ENCODE data around the gene AVEN.
"Not testable (repeated sequence)": the region's sequence is repeated elsewhere in the genome, so short reads cannot be mapped to it uniquely, and the experiment has no call there.

The AVEN gene

DNA sequence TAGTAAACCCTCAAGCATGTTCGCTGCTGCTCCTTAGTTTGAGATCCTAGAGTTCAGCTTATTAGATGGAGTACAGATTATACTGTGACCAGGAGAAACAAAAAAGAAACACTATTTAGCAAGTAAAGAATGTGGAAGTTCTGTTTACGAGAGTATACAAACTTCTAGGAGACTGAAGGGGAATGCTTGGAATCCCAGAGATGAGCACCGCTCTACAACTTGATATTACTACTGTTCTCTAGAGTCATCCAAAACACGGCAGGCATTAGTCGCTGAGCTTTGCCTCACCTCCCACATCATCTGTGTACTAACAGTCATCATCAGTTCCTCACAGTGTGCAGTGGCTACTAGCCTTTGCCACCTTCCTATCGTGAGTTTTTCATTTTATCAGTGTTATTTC is 192.1 kb downstream of the AVEN start:
- DNase-seq, result no peak
- ATAC-seq, result no peak

DNA sequence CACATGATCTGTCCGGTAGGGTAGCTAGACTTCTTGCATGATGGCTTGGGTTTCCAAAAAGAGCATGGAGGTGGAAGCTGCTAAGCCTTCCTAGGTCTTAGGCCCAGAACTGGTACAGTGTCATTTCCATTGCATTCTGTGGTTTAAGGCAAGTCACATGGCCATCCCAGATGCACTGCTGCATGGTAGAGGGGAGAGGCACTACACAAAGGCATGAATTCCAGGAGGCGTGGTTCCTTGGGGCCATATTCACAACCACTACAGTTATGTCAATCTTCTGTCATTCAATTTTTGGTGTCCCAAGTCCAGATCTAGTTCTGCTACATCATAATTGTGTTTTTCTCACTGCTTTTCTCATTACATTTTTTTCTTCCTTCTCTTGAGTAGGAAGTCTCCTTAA is 192.9 kb downstream of the AVEN start:
- ATAC-seq (no peak), DNase-seq (no peak)

GRCh38 chr15:33844597-33844996 is 194.4 kb downstream of the AVEN start:
- no peak for ATAC-seq
- DNase-seq, result no peak

DNA sequence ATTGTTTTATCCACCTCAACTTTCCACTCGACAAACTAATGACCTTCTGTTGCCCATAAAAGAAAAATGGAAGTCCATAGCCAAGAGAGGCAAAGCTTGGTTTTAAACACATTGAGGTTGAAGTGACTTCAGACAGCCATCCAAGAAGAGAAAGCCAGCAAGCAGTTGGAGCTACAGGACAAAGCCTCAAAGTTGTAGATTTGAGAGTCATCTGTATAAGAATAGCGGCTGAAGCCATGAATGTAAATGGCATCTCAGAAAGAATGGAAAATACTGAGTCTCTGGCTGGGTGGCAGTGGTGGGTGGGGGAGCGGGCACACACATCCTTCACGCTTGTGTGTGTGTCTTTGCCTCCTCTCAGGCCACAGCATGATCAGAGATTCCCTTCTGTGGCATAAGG is 194.8 kb downstream of the AVEN start:
- no peak for DNase-seq
- no peak for ATAC-seq

- DNase-seq (no peak), ATAC-seq (no peak)
Observed at GRCh38 chr15:33840615-33841014, 198.4 kb downstream of the AVEN start.

- no peak for ATAC-seq
- no peak for DNase-seq
Observed at GRCh38 chr15:33839540-33839939, 199.5 kb downstream of the AVEN start.

DNA sequence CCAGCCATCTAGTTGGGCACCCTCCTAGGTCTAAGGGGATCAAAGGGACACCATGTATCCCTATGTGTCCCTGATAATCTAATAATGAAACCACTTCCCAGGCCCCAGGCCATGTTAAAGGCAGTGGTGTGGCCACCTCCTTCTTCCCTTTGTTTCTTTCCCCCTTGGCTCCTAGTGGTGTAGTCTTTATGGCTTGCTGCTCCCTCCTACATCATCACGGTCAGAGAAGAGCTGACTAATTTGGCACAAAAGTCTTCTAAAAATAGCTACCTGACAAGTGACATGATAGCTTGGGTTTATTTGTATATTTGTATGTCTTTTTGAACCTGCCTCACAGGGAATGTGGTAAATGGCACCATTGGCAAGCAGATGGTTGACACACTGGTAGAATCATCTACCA is 201.7 kb downstream of the AVEN start:
- DNase-seq (no peak), ATAC-seq (no peak)

- ATAC-seq (no peak), DNase-seq (no peak)
Observed at GRCh38 chr15:33834892-33835743, 203.9 kb downstream of the AVEN start.

DNA sequence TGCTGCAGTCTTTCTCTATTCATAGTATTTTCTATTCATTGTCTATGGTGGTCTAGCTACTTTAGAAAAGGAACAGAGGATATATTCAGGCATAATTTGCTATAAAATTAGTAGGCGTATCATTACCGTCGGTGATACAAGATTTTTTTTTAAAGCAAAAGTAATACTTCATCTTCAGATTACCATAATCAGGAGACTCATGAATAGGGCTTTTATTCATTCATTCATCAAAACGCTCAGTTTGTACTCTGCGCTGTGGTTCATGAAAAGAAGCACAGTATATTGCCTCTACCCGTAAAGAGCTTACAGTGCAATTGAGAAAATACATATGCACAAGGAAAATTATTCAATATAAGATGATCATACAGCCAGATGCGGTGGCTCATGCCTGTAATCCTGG is 207.4 kb downstream of the AVEN start:
- DNase-seq, result no peak
- no peak for ATAC-seq

DNA sequence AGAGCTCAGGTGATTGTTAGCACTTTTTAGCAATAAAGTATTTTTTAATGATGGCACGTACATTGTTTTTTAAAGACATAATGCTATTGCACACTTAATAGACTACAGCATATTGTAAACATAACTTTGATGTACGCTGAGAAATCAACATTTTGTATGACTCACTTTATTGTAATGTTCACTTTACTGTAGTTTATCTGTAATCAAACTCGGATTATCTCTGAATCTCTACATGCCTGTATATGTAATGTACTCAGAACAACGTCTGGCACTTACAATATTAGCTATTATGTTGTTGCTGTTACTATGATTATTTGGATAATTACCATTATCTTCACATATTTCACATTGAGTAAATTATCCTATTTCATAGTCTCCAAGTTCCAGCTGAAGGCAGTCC is 208.7 kb downstream of the AVEN start:
- DNase-seq (no peak), ATAC-seq (no peak)

DNA sequence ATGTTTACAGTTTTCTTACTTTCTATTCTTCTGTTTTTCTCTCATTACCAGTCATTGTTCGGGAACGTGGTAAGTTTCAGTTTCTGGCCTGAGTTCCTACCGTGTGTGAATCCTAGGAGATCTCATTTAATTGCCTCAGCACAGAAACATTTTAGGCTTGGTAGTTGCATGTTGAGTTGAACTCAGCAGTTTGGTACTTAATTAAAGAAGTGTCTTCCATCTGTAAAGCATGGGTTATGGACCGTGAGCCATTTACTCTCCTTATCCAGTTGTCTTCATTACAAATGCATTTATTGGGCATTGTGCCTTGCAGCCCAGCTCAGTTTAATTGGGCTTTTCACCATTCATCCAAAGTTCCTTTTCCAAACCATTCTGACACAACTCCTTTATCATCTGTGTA is 212.8 kb downstream of the AVEN start:
- no peak for ATAC-seq
- no peak for DNase-seq

GRCh38 chr15:33825453-33825852 is 213.6 kb downstream of the AVEN start:
- no peak for ATAC-seq

GRCh38 chr15:33823119-33823518 is 215.9 kb downstream of the AVEN start:
- ATAC-seq, result no peak
- no peak for DNase-seq

More at GRCh38 chr15:33825453-33825852, 213.6 kb downstream of the AVEN start:
- DNase-seq, result no peak

GRCh38 chr15:33822479-33822878 is 216.5 kb downstream of the AVEN start:
- no peak for DNase-seq
- no peak for ATAC-seq

- ATAC-seq, DNase-seq: not testable (repeated sequence)
Observed at GRCh38 chr15:33819499-33819898, 219.5 kb downstream of the AVEN start.
